Naive thymus-derived CD4-positive, alpha-beta T cell (primary cell): Measurements from ENCODE around the gene RWDD4. TPM values are rescaled to one million over a fixed set of nuclear protein-coding genes. Genes with fewer than 3 reads are reported as not detected.
A peak's percentile ranks its signal among the peaks of the same experiment; 100 is the strongest.

ENCODE experiments used
- ATAC-seq: fragments of 150-1000 bp; cut with Tn5 transposase; 2 replicates; pipeline ENCODE4 v1.10.0; 2021; ENCODE audit warnings: mild to moderate bottlenecking, moderate library complexity
- CTCF ChIA-PET: fragments of 350-600 bp; sonication (Branson Sonifier 250); formaldehyde crosslinking; loops from one replicate; lab custom pipeline; 2021; ENCODE audit warnings: antibody characterized with exemption; lab: Charles Lee
- POLR2A ChIA-PET: fragments of 350-600 bp; sonication (Branson Sonifier 250); formaldehyde crosslinking; loops from one replicate; lab custom pipeline; 2021; ENCODE audit warnings: antibody characterized with exemption, inconsistent platforms; lab: Charles Lee
- DNase-seq, 9 donors: peaks; one replicate each; pipeline versions ENCODE4 v3.0.0 to v3.0.0-alpha.2; 2020 to 2022; ENCODE audit warnings: mixed read lengths in 1 of 9
- H3K27ac ChIP-seq: one replicate; pipeline ENCODE4 v1.7.0; 2013; ENCODE audit warnings: mild to moderate bottlenecking, low read depth, low read length, moderate library complexity
- H3K27me3 ChIP-seq, 2 donors: one replicate each; pipeline ENCODE4 v1.7.0; 2013; ENCODE audit warnings: low read length in 2 of 2, mild to moderate bottlenecking in 2 of 2, moderate library complexity in 2 of 2; ENCODE audit not compliant: control insufficient read depth in 2 of 2, insufficient read depth in 2 of 2
- H3K36me3 ChIP-seq, 3 experiments: 1 replicate in 2 of 3; 2 replicates in 1 of 3; pipeline ENCODE4 v1.7.0; 2013; ENCODE audit warnings: low read length in 3 of 3, mild to moderate bottlenecking in 3 of 3, moderate library complexity in 1 of 3; ENCODE audit not compliant: insufficient read depth in 3 of 3, control insufficient read depth in 2 of 3
- H3K4me1 ChIP-seq, 2 donors: one replicate each; pipeline ENCODE4 v1.7.0; 2013; ENCODE audit warnings: low read length in 2 of 2, mild to moderate bottlenecking in 2 of 2, moderate library complexity in 1 of 2; ENCODE audit not compliant: control insufficient read depth in 2 of 2, insufficient read depth in 2 of 2
- H3K4me3 ChIP-seq: 2 replicates; pipeline ENCODE4 v1.7.0; 2013; ENCODE audit warnings: mild to moderate bottlenecking, low read length
- H3K9me3 ChIP-seq, 3 experiments: 1 replicate in 2 of 3; 2 replicates in 1 of 3; pipeline ENCODE4 v1.7.0; 2013; ENCODE audit warnings: low read length in 3 of 3; ENCODE audit not compliant: control insufficient read depth in 2 of 3
- H3K27ac Mint-ChIP-seq, 9 donors: one replicate each; pipeline ENCODE4 v1.8.0; 2020 to 2022; ENCODE audit warnings: mixed read lengths in 9 of 9, mild to moderate bottlenecking in 8 of 9, moderate library complexity in 5 of 9, inconsistent platforms in 2 of 9
- H3K27me3 Mint-ChIP-seq, 5 donors: one replicate each; pipeline ENCODE4 v1.8.0; 2021 to 2022; ENCODE audit warnings: mixed read lengths in 5 of 5, mild to moderate bottlenecking in 1 of 5
- H3K36me3 Mint-ChIP-seq, 5 donors: one replicate each; pipeline ENCODE4 v1.8.0; 2020 to 2022; ENCODE audit warnings: mixed read lengths in 5 of 5, mild to moderate bottlenecking in 3 of 5, inconsistent platforms in 1 of 5
- H3K4me1 Mint-ChIP-seq, 7 donors: one replicate each; pipeline ENCODE4 v1.8.0; 2020 to 2022; ENCODE audit warnings: mixed read lengths in 7 of 7, mild to moderate bottlenecking in 3 of 7, inconsistent platforms in 1 of 7
- H3K4me3 Mint-ChIP-seq, 10 donors: one replicate each; pipeline ENCODE4 v1.8.0; 2020 to 2022; ENCODE audit warnings: mild to moderate bottlenecking in 10 of 10, mixed read lengths in 10 of 10, moderate library complexity in 6 of 10, inconsistent platforms in 2 of 10
- H3K9me3 Mint-ChIP-seq, 11 donors: one replicate each; pipeline ENCODE4 v1.8.0; 2020 to 2022; ENCODE audit warnings: mixed read lengths in 11 of 11, mild to moderate bottlenecking in 4 of 11, inconsistent platforms in 1 of 11, moderate library complexity in 1 of 11
- intact Hi-C, 2 donors: fragments of 100-400 bp; cut with micrococcal nuclease; formaldehyde crosslinking; loops; one replicate each; pipeline ENCODE4 v1.15.1; 2023
- polyA plus RNA-seq, 2 donors: library from polyadenylated mRNA; unstranded; fragments of 300-500 nt; fragmentation: Illumina TruSeq; gene quantifications; one replicate each; pipeline ENCODE4 v1.2.3, GENCODE V29; 2021
- total RNA-seq, 6 experiments: library from RNA in 5 of 6; stranded (reverse) in 5 of 6; gene quantifications; 1 replicate in 5 of 6; 2 replicates in 1 of 6; pipeline ENCODE4 v1.2.3 and lab custom pipeline; 2021 to 2026

The RWDD4 gene
- total and polyA plus RNA-seq, 7 experiments from 2014 or later = 9.3 to 19.2 (median 12.6) TPM

DNA sequence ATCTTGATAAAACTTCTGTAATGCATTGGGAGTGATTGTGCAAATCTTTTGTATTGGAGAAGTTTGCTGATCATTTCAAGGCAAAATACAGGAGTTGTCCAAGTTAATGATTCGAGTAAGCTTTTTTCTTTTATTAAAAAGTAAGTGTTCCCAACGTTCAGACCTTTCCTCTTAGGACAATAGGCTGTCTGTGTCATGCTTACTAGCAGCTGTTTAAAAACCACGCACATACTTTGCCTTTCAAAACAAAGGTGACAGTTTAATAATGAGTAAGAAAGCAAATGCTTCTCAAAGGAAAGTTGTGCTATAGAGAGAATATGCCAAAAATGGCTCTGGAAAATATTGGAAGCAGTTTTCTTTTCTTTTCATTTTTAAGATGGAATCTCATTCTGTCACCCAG, 11.3 kb upstream of the RWDD4 start:
- H3K27ac ChIP-seq = no peak overlapping the region
- Mint-ChIP-seq H3K27ac (no peak overlapping the region), H3K36me3 (peaks cover 8 to 58% (median 29%) of the 10 kb centered on the region in 5 donors), H3K27me3 (no peaks in the 10 kb centered on the region), H3K4me1 (peaks cover 0 to 14% (median 11%) of the 10 kb centered on the region in 7 donors), H3K4me3 (no peak overlapping the region), H3K9me3 (no peaks in the 10 kb centered on the region)
- H3K9me3 ChIP-seq = no peaks in the 10 kb centered on the region
- intact Hi-C loops = no loop called here
- DNase-seq (no peak), ATAC-seq (no peak)
- CTCF ChIA-PET = no interaction called here
- POLR2A ChIA-PET = interaction anchor here (1.6 kb wide), 1 partner anchor 10 kb away, joined by 5 read pairs; no protein-coding TSS in a partner anchor
- no peak overlapping the region for H3K4me3 ChIP-seq
- no peaks in the 10 kb centered on the region for H3K27me3 ChIP-seq
- H3K36me3 ChIP-seq = peaks cover 7 to 54% (median 16%) of the 10 kb centered on the region in 3 experiments
- H3K4me1 ChIP-seq = no peaks in the 10 kb centered on the region

DNA sequence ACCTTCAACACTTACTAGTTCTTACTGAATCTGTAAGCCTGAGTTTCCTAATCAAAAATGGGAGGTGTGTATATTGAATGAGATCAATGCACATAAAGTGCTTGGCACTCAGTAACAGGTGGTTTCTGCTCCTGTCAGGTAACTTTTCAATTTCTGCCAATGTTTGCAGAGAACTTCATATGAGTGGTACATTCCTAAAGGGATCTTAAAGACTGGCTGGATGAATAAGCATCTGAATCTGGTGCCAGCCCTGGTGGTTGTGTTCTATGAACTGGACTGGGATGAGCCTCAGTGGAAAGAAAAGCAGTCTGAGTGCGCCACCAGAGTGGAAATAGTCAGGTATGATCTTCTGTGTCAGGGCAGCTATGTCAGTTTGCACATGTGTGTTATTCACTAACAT, 7.1 kb upstream of the RWDD4 start:
- peaks cover 12 to 49% (median 35%) of the 10 kb centered on the region in 5 donors for H3K36me3 Mint-ChIP-seq
- no peak overlapping the region for H3K27ac Mint-ChIP-seq

DNA sequence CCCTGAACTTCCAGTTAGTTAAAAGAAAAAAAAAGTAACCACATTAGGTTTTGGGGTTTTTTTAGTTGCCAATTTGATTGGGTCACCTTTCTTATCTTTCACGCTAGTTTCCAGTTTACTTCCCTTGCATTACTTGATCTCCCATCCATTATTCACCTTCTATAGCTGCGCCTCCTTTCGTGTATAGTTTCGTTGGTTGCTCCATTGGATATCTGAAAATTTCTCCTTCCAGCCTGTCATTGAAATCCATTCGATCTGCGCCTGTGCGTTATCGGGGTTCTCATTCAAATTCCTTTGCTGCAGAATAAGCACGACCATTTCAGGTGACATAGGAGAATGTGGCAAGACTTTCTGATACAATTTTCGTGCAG, 872 bp upstream of the RWDD4 start:
- peaks cover 5 to 11% (median 6%) of the 10 kb centered on the region in 5 donors for H3K36me3 Mint-ChIP-seq
- peak overlapping the region; percentile 88 to 98 (median 94) for H3K4me3 Mint-ChIP-seq
- peak in 3 of 9 donors; percentile 3 to 10 (median 5) for DNase-seq
- peak overlapping the region; percentile 71 to 98 (median 88) for H3K27ac Mint-ChIP-seq
- intact Hi-C loops = loop anchor here (1.0 to 10.0 kb wide), 16 partner anchors 61 to 1811 kb away; partner anchors contain the start of genes ANKRD37 (in 2 of the 2), CASP3 (in 2 of the 2), CDKN2AIP (in 2 of the 2) and DCTD (in 2 of the 2)
- no peak for ATAC-seq
- peak overlapping the region; percentile 96 for H3K27ac ChIP-seq
- H3K4me1 Mint-ChIP-seq = peaks cover 35 to 48% (median 38%) of the 10 kb centered on the region in 7 donors
- no peaks in the 10 kb centered on the region for H3K9me3 ChIP-seq
- no peaks in the 10 kb centered on the region for H3K27me3 ChIP-seq
- ChIA-PET POLR2A (interaction anchor here (0.7 to 2.5 kb wide), 4 partner anchors 10 to 216 kb away, joined by 5 to 16 read pairs (median 5); partner anchors contain the start of gene CDKN2AIP), CTCF (no interaction called here)
- no peaks in the 10 kb centered on the region for H3K9me3 Mint-ChIP-seq
- H3K27me3 Mint-ChIP-seq = no peaks in the 10 kb centered on the region
- peaks cover 0 to 7% (median 3%) of the 10 kb centered on the region in 3 experiments for H3K36me3 ChIP-seq
- peak overlapping the region; percentile 87 for H3K4me3 ChIP-seq
- H3K4me1 ChIP-seq = peaks cover 14 to 19% of the 10 kb centered on the region in 2 donors

More for the DNA sequence above, 7.1 kb upstream of the RWDD4 start:
- ChIA-PET CTCF (no interaction called here), POLR2A (no interaction called here)
- ATAC-seq (no peak), DNase-seq (no peak)
- peaks cover 7 to 52% (median 19%) of the 10 kb centered on the region in 3 experiments for H3K36me3 ChIP-seq
- H3K4me1 ChIP-seq = no peaks in the 10 kb centered on the region
- no peaks in the 10 kb centered on the region for H3K9me3 ChIP-seq
- no peaks in the 10 kb centered on the region for H3K27me3 ChIP-seq
- H3K27me3 Mint-ChIP-seq = no peaks in the 10 kb centered on the region
- peaks cover under 1 to 17% (median 16%) of the 10 kb centered on the region in 7 donors for H3K4me1 Mint-ChIP-seq
- H3K27ac ChIP-seq = no peak overlapping the region
- H3K9me3 Mint-ChIP-seq = no peaks in the 10 kb centered on the region
- H3K4me3 ChIP-seq = no peak overlapping the region
- intact Hi-C loops = no loop called here
- no peak overlapping the region for H3K4me3 Mint-ChIP-seq

DNA sequence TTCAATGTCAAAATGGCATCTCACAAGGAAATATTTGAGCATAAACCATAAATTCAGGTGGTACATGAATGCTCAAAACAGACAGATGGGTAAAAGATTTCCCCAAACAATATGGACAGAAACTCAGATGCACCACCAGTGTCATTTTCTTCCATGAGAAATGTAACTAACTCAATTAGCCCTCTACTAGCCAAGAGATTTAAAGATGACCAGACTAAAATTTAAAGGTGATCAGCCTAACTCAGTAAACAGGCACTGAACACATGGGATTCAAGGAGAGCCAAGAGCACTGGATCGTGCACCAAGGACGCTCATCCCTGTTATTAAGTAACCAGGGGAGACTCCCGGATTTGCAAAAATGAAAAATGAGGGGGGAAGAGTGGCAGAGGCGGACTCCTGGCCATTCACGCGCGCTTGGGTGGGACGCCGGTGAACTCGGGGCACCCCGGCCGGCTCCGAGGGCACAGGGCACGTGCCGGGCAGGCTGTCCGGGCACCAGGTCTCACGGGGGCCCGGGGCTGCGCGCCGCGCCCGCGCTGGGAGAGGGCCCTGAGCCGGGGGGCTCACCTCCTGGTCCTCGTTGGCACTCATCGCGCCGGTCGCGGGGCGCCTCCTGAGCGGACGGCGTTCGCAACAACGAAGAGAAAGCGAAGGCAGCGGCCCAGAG, 490 bp downstream of the RWDD4 start:
- ATAC-seq (no peak), DNase-seq (peak in 2 of 9 donors; percentile 13 to 32)
- H3K27ac Mint-ChIP-seq = peak overlapping the region; percentile 90 to 99 (median 95)
- Histone ChIP-seq H3K36me3 (peaks cover 0 to 9% (median 0%) of the 10 kb centered on the region in 3 experiments), H3K4me1 (peaks cover 14 to 19% of the 10 kb centered on the region in 2 donors), H3K4me3 (peak overlapping the region; percentile 87), H3K27me3 (no peaks in the 10 kb centered on the region), H3K9me3 (no peaks in the 10 kb centered on the region), H3K27ac (peak overlapping the region; percentile 96)
- intact Hi-C loops = loop anchor here (1.0 to 10.0 kb wide), 16 partner anchors 63 to 1812 kb away; partner anchors contain the start of genes ANKRD37 (in 2 of the 2), CASP3 (in 2 of the 2), CDKN2AIP (in 2 of the 2) and DCTD (in 2 of the 2)
- peak overlapping the region; percentile 88 to 98 (median 96) for H3K4me3 Mint-ChIP-seq
- CTCF ChIA-PET = no interaction called here
- POLR2A ChIA-PET = interaction anchor here (1.3 to 2.5 kb wide), 2 partner anchors 155 to 214 kb away, joined by 5 to 16 read pairs; partner anchors contain the start of gene CDKN2AIP
- H3K9me3 Mint-ChIP-seq = no peaks in the 10 kb centered on the region
- H3K27me3 Mint-ChIP-seq = no peaks in the 10 kb centered on the region
- peaks cover 0 to 10% (median 6%) of the 10 kb centered on the region in 5 donors for H3K36me3 Mint-ChIP-seq
- H3K4me1 Mint-ChIP-seq = peaks cover 31 to 44% (median 39%) of the 10 kb centered on the region in 7 donors

DNA sequence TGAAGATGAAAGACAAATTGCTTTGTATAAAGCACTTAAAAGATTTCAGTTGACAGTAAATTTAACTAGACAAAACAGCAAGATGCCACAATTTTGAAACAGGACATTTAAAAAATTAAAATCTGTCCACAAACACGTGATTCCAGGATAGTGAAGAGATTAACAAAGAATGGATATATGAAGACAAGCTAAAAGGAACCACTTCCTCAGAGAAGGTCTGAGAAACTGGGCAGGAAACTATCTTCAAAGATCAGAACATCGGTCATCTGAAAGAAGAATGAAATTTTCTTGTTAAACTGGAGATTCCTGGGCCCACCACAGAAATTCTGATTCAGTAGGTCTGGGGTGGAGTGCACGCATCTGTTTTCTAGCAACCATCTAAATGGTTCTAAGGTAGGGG, 1.4 kb downstream of the RWDD4 start:
- no peaks in the 10 kb centered on the region for H3K9me3 ChIP-seq
- peak overlapping the region; percentile 87 for H3K4me3 ChIP-seq
- CTCF ChIA-PET = no interaction called here
- peak overlapping the region; percentile 96 for H3K27ac ChIP-seq
- peaks cover 0 to 18% (median 0%) of the 10 kb centered on the region in 3 experiments for H3K36me3 ChIP-seq
- ATAC-seq (no peak), DNase-seq (no peak)
- POLR2A ChIA-PET = interaction anchor here (0.6 to 1.3 kb wide), 3 partner anchors 152 to 213 kb away, joined by 3 to 4 read pairs (median 4); partner anchors contain the start of gene CDKN2AIP
- Mint-ChIP-seq H3K27me3 (no peaks in the 10 kb centered on the region), H3K27ac (peak overlapping the region in 8 of 9 donors; percentile 36 to 99 (median 92)), H3K9me3 (no peaks in the 10 kb centered on the region), H3K36me3 (peaks cover 0 to 18% (median 14%) of the 10 kb centered on the region in 5 donors), H3K4me3 (peak overlapping the region; percentile 88 to 98 (median 96)), H3K4me1 (peaks cover 31 to 48% (median 37%) of the 10 kb centered on the region in 7 donors)
- peaks cover 14 to 19% of the 10 kb centered on the region in 2 donors for H3K4me1 ChIP-seq
- intact Hi-C loops = loop anchor here (5.0 to 10.0 kb wide), 5 partner anchors 560 to 1770 kb away; partner anchors contain the start of genes CFAP97 (in 1 of the 2), DCTD (in 1 of the 2), IRF2 (in 1 of the 2) and SNX25 (in 1 of the 2)
- H3K27me3 ChIP-seq = no peaks in the 10 kb centered on the region

DNA sequence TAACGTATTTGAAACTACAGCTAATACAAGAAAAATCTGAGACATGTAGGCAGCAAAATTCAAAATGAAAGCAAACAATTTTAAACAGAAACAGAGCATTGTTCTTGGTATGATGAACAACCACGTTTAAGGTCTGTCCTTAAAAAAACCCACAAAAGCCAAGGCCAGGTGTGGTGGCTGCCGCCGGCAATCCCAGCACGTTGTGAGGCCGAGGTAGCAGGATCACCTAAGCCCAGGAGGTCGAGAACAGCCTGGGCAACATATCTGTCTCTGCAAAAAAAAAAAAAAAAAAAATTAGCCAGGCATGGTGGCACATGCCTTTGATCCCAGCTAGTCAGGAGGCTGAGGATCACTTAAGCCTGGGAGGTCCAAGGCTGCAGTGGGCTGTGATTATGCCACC, 13.7 kb downstream of the RWDD4 start:
- Mint-ChIP-seq H3K4me3 (no peak overlapping the region), H3K4me1 (no peaks in the 10 kb centered on the region), H3K27me3 (no peaks in the 10 kb centered on the region), H3K9me3 (no peaks in the 10 kb centered on the region), H3K27ac (no peak overlapping the region), H3K36me3 (peaks cover 0 to 33% (median 7%) of the 10 kb centered on the region in 5 donors)
- Histone ChIP-seq H3K4me3 (no peak overlapping the region), H3K9me3 (no peaks in the 10 kb centered on the region), H3K4me1 (no peaks in the 10 kb centered on the region), H3K36me3 (peaks cover 10 to 40% (median 11%) of the 10 kb centered on the region in 3 experiments), H3K27me3 (no peaks in the 10 kb centered on the region), H3K27ac (no peak overlapping the region)
- intact Hi-C loops = no loop called here
- no peak for ATAC-seq
- ChIA-PET CTCF (no interaction called here), POLR2A (interaction anchor here (1.0 kb wide), 1 partner anchor 68 kb away, joined by 4 read pairs; no protein-coding TSS in a partner anchor)
- DNase-seq = no peak
